Uterine smooth muscle cell (primary cell): ENCODE results near the gene DPM3. TPM values are rescaled to one million over a fixed set of nuclear protein-coding genes. Genes with fewer than 3 reads are reported as not detected.

ENCODE experiments used
- total RNA-seq: library from RNA; depleted of rRNA; stranded (reverse); fragments of >200 nt; gene quantifications from 2 replicates; pipeline ENCODE4 v1.2.3, GENCODE V29; 2014

Gene DPM3, protein sequence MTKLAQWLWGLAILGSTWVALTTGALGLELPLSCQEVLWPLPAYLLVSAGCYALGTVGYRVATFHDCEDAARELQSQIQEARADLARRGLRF
- total RNA-seq: 34.1 and 42.9 TPM in 2 replicates

DNA sequence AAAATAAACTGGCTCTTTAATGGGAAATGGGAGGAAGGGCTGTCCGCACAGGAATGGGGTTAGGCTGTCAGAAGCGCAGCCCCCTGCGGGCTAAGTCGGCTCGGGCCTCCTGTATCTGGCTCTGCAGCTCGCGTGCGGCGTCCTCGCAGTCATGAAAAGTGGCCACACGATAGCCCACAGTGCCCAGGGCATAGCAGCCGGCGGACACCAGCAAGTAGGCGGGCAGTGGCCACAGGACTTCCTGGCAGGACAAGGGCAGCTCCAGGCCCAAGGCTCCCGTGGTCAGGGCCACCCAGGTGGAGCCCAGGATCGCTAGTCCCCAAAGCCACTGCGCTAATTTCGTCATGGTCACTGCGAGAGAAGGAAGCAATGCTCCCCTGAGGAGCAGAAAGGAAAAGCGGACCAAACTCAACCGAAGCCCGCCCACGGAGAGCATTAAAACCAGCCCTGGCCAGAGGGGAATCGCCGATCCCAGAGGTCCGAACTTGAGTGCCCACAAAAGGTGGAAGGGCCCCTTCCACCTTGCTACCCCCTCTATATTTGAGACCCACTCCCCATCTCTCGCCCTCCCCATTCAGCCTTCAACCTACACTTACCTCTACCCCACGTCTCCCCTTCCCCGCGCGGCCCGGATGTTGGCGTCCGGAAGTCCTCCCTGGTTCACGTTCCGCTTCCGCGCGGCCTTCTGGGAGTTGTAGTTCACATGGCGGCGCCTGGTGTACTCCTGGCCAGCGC is at the start of gene DPM3:
Gene DPM3 (minus strand): TSS at position 637 of the 735 bp plus-strand sequence. CDS start 291 bp downstream, at position 346.

DNA sequence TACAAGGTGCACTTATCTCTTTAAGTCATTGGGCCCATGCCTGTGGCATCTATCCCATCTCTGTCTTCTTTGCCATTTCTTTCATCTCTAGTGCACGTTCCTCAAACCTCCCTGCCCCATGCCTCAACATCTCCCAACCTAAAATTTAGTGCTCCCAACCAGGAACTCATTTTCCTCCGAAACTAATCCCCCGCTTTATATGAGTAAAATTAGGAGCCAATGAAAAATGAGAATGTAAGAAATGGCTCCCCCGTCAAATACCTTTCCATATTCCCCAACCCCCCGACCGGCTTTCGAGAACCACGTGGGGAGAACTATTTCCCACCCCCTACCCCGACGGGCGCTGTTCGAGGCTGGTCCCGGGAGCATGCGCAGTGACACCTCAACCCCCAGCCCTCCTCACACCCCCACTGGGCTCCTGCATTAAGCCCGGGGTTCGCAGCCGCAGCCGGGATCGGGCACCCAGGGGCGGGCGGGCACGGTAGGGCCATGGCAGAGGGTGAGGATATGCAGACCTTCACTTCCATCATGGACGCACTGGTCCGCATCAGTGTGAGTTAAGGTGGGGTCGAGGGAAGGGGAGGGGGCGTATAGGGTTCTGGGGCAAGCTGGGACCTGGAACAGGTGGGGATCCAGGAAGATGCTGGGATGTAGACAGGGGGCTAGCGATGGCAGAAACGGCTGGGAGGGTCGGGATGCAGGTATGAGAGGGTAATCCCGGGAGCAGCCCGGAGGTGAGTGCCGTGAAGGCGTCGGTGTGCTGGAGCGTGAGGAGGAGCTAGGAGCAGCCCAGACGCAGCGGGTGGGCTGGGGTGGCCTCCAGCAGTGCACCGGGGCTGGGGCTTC is 33.4 kb upstream of the DPM3 start, which contains the start of gene TRIM46:
Gene TRIM46 (plus strand): TSS at position 372 of the 846 bp plus-strand sequence. CDS start 118 bp downstream, at position 490.

DNA sequence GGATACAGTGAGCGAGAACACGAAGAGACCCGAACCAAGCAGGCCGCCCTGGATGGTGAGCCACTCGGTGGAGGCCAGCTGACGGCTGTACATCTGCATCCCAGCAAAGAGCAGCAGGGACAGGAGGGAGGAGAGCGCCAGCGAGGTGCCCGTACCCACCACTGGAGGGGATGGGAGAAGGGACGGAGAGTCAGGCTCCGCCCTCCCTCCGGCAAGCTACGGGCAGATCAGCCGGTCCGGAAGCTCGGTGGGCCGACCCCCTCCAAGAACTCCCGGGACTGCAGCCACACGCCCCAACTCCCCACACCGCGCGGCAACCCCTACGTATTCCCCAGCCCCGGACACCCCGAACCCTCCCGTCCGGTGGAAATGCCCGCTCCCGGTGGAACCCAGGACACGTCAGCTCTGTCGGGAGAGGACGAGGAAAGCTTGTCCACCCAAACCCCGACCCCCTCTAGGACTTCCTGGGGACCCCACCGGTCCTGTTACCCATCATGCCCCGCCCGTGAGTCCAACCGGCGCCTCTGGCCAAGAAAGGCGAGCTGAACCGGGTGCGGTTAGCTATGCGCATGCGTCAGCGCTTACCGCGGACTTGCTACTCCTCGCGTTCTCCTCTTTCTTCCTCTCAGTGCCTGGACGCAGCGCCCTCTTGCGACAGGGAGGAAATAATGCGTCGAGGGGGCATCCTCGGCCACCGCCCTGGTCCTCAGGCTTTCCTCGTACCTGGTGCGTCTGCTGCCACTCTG is 32.6 kb upstream of the DPM3 start, which contains the start of gene KRTCAP2:
Gene KRTCAP2 (minus strand): TSS at position 573 of the 746 bp plus-strand sequence. CDS start 80 bp downstream, at position 493.

DNA sequence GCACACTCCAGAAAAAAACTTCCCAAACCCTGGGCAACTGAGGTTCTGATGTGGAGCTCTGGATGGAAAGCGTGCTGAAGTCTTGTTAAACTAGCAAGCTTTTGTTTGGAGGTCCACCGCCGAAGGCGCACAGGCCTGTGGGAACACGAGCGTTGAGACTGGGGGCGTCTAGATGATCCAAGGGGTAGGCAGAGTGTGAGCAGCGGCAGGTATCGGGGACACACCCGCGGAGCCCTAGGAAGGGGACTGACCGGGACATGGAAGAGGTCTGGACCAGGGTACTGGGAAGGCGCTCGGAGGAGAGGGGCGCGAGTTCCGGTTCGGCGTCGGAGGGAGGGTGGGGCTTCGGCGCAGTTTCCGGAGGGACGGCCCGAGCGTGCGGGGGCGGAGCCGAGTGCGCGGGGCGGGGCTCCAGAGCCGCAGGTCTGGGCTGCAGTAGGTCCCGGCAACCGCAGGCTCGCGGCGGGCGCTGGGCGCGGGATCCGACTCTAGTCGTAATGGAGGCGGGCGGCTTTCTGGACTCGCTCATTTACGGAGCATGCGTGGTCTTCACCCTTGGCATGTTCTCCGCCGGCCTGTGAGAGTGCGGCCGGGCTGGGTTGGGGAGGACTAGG is 4.8 kb downstream of the DPM3 start, which contains the start of gene SLC50A1:
Gene SLC50A1 (plus strand): TSS at position 438 of the 614 bp plus-strand sequence. CDS start 60 bp downstream, at position 498.

DNA sequence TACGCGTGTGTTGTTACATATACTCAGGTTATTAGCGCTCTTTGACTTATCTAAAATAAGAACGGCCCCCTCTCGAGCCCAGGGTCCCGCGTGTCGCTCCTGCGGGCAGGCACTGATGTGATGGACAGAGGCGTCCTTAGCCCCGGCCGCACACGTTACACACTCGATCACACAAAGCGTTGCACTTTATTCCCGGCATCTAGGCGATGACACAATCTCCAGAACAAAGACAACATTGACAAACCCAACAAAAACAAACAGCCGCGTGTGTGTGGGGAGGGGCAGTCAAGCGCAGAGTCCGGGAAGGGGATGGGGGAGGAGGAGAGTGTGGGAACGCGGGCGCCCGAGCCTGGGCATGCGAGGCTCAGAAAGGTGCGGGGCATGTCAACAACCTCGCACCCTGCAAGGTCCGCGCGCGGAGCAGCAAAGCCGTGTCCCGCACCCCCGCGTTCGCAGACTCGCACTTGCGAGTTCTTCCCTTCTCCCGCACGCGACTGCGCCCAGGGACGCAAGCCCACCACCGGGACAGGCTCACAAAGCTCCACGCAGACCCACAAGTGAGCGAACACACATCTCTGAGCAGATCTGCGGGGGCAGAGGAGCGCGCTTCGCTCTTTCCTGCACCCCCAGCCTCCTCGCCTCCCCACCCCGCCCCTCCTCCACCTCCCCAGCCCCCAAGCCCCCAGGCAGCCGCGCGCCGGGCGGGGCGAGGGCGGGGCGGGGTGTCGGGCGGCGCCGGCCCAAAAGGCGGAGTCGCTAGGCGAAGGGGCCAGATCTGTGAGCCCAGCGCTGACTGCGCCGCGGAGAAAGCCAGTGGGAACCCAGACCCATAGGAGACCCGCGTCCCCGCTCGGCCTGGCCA is 13.0 kb downstream of the DPM3 start, which contains the start of gene EFNA1:
Gene EFNA1 (plus strand): TSS at position 772 of the 862 bp plus-strand sequence. CDS start 102 bp downstream, outside the sequence.

Other genes starting within 250 kb of the DPM3 start
- 6.9 and 9.6 TPM in 2 replicates for gene PMVK, start 203.8 kb downstream of the DPM3 start, total RNA-seq
- gene PBXIP1, start 184.4 kb downstream of the DPM3 start, total RNA-seq: 28.8 and 102 TPM in 2 replicates
- 8.6 and 9.5 TPM in 2 replicates for gene PYGO2, start 178.7 kb downstream of the DPM3 start, total RNA-seq
- 161 and 222 TPM in 2 replicates for gene SHC1, start 169.8 kb downstream of the DPM3 start, total RNA-seq
- 77.5 and 224 TPM in 2 replicates for gene CKS1B, start 165.8 kb downstream of the DPM3 start, total RNA-seq
- 16.2 and 19.6 TPM in 2 replicates for gene FLAD1, start 157.2 kb downstream of the DPM3 start, total RNA-seq
- 1.00 TPM in 1 of 2 replicates, not detected in the other for gene LENEP, start 146.9 kb downstream of the DPM3 start, total RNA-seq
- 11.4 and 22.7 TPM in 2 replicates for gene ZBTB7B, start 137.7 kb downstream of the DPM3 start, total RNA-seq
- 0.11 TPM in 1 of 2 replicates, not detected in the other for gene DCST2, start 106.8 kb downstream of the DPM3 start, total RNA-seq
- gene DCST1, start 106.7 kb downstream of the DPM3 start, total RNA-seq: not detected in 2 replicates
- gene ADAM15, start 89.2 kb downstream of the DPM3 start, total RNA-seq: 56.7 and 69.5 TPM in 2 replicates
- 1.7 and 2.9 TPM in 2 replicates for gene EFNA4, start 76.8 kb downstream of the DPM3 start, total RNA-seq
- gene EFNA3, start 61.7 kb downstream of the DPM3 start, total RNA-seq: 0.22 and 0.50 TPM in 2 replicates
- gene EFNA1, start 12.7 kb downstream of the DPM3 start, total RNA-seq: 0.22 and 0.75 TPM in 2 replicates
- gene SLC50A1, start 4.7 kb downstream of the DPM3 start, total RNA-seq: 19.7 and 37.7 TPM in 2 replicates
- 77.0 and 88.1 TPM in 2 replicates for gene KRTCAP2, start 32.8 kb upstream of the DPM3 start, total RNA-seq
- 3.9 and 4.9 TPM in 2 replicates for gene TRIM46, start 33.3 kb upstream of the DPM3 start, total RNA-seq
- gene THBS3, start 67.4 kb upstream of the DPM3 start, total RNA-seq: 28.8 and 46.6 TPM in 2 replicates
- gene MTX1, start 68.2 kb upstream of the DPM3 start, total RNA-seq: 40.0 and 50.5 TPM in 2 replicates
- gene ENTREP3, start 115.0 kb upstream of the DPM3 start, total RNA-seq: 7.6 and 9.6 TPM in 2 replicates
- 31.7 and 43.9 TPM in 2 replicates for gene SCAMP3, start 121.8 kb upstream of the DPM3 start, total RNA-seq
- 30.5 and 32.0 TPM in 2 replicates for gene CLK2, start 133.0 kb upstream of the DPM3 start, total RNA-seq
- 0.89 and 1.4 TPM in 2 replicates for gene HCN3, start 136.9 kb upstream of the DPM3 start, total RNA-seq
- not detected in 2 replicates for gene PKLR, start 160.9 kb upstream of the DPM3 start, total RNA-seq
- gene FDPS, start 168.3 kb upstream of the DPM3 start, total RNA-seq: 445 and 647 TPM in 2 replicates
- 13.0 and 13.3 TPM in 2 replicates for gene RUSC1, start 180.4 kb upstream of the DPM3 start, total RNA-seq